Retinal pigment epithelial cell (primary cell): Measurements from ENCODE around the gene ST3GAL4.
A peak's percentile ranks its signal among the peaks of the same experiment; 100 is the strongest.

Source experiments
- DNase-seq: peaks from one replicate; pipeline ENCODE4 v3.0.0-alpha.2; 2010; ENCODE audit warnings: low read depth
- H3K4me3 ChIP-seq: 2 replicates; pipeline ENCODE4 v1.5.1; 2011; ENCODE audit warnings: mild to moderate bottlenecking, low read length, control low read depth, moderate library complexity
- CTCF ChIP-seq: conservative IDR thresholded peaks from 2 replicates; pipeline ENCODE4 v1.5.1; 2011; ENCODE audit warnings: low read depth, low read length, control low read depth, inconsistent platforms

ST3GAL4 gene

GRCh38 chr11:126319374-126319740 is 36.1 kb upstream of the ST3GAL4 start:
- no peak for DNase-seq
- no peak overlapping the region for H3K4me3 ChIP-seq
- TF ChIP-seq CTCF, result no peak

- DNase-seq, result peak; percentile 86
- no peak overlapping the region for H3K4me3 ChIP-seq
- TF ChIP-seq CTCF, result no peak
Observed at GRCh38 chr11:126322996-126323395, 32.5 kb upstream of the ST3GAL4 start.

GRCh38 chr11:126327281-126328000 is 28.0 kb upstream of the ST3GAL4 start:
- TF ChIP-seq CTCF, result no peak
- DNase-seq, result peak; percentile 78
- no peak overlapping the region for H3K4me3 ChIP-seq

- H3K4me3 ChIP-seq, result no peak overlapping the region
- no peak for TF ChIP-seq CTCF
- no peak for DNase-seq
Observed at GRCh38 chr11:126328001-126328390, 27.5 kb upstream of the ST3GAL4 start.

GRCh38 chr11:126328444-126328843 is 27.0 kb upstream of the ST3GAL4 start:
- no peak overlapping the region for H3K4me3 ChIP-seq
- TF ChIP-seq CTCF, result no peak

GRCh38 chr11:126328938-126329643 is 26.4 kb upstream of the ST3GAL4 start:
- DNase-seq, result no peak
- TF ChIP-seq CTCF, result no peak
- H3K4me3 ChIP-seq, result no peak overlapping the region

More at GRCh38 chr11:126328444-126328843, 27.0 kb upstream of the ST3GAL4 start:
- DNase-seq, result no peak
